A673 (cell line): Measurements from ENCODE around the gene NARF. TPM values are rescaled to one million over a fixed set of nuclear protein-coding genes. Genes with fewer than 3 reads are reported as not detected.
"Not testable (repeated sequence)": the region's sequence is repeated elsewhere in the genome, so short reads cannot be mapped to it uniquely, and the experiment has no call there.

Experiments used
- BruUV-seq: library from RNA; stranded (reverse); fragments of 400-500 nt; replicated peaks from 2 replicates; lab custom pipeline; 2021; lab: Mats Ljungman, UMichigan
- CTCF ChIA-PET: fragments of 300-600 bp; sonication (Branson Sonifier 250); formaldehyde crosslinking; loops from one replicate; lab custom pipeline; 2022; ENCODE audit warnings: antibody characterized with exemption; lab: Charles Lee
- POLR2A ChIA-PET: fragments of 300-600 bp; sonication (Branson Sonifier 250); formaldehyde crosslinking; loops from one replicate; lab custom pipeline; 2022; ENCODE audit warnings: antibody characterized with exemption; ENCODE audit not compliant: low non-redundant PET; lab: Charles Lee
- DNase-seq: peaks from one replicate; pipeline ENCODE4 v3.0.0-alpha.2; 2015; ENCODE audit warnings: low spot score
- H3K27ac ChIP-seq: fragments of 200-600 bp; sonication (generic); 2 replicates; pipeline ENCODE4 v1.5.1; 2016; ENCODE audit warnings: mixed run types, low read depth, mild to moderate bottlenecking, mixed read lengths, antibody characterized with exemption, low read length; ENCODE audit not compliant: poor library complexity, severe bottlenecking
- H3K27me3 ChIP-seq: fragments of 200-600 bp; sonication (generic); replicated peaks from 2 replicates; pipeline ENCODE4 v1.6.1; 2017; ENCODE audit warnings: mixed run types, low read depth, mild to moderate bottlenecking, mixed read lengths, antibody characterized with exemption, low read length; ENCODE audit not compliant: insufficient read depth, poor library complexity
- H3K36me3 ChIP-seq: fragments of 200-600 bp; sonication (generic); 2 replicates; pipeline ENCODE4 v1.6.1; 2016; ENCODE audit warnings: mixed run types, mild to moderate bottlenecking, mixed read lengths, antibody characterized with exemption, low read length; ENCODE audit not compliant: insufficient read depth, poor library complexity, severe bottlenecking
- H3K4me1 ChIP-seq: fragments of 200-600 bp; sonication (generic); 2 replicates; pipeline ENCODE4 v1.6.1; 2017; ENCODE audit warnings: mixed run types, mild to moderate bottlenecking, mixed read lengths, antibody characterized with exemption, low read length; ENCODE audit not compliant: insufficient read depth, poor library complexity, severe bottlenecking
- H3K4me3 ChIP-seq: fragments of 200-600 bp; sonication (generic); 2 replicates; pipeline ENCODE4 v1.5.1; 2016; ENCODE audit warnings: low read depth, mixed run types, mild to moderate bottlenecking, mixed read lengths, low read length; ENCODE audit not compliant: poor library complexity, severe bottlenecking
- H3K9me3 ChIP-seq: fragments of 200-600 bp; sonication (generic); 2 replicates; pipeline ENCODE4 v1.6.1; 2016; ENCODE audit warnings: mixed run types, low read depth, mild to moderate bottlenecking, mixed read lengths, antibody characterized with exemption, low read length; ENCODE audit not compliant: poor library complexity, severe bottlenecking
- EZH2 ChIP-seq: fragments of 200-600 bp; sonication (generic); IDR thresholded peaks from 2 replicates; pipeline ENCODE4 v1.6.1; 2017; ENCODE audit warnings: borderline replicate concordance, low read depth, mild to moderate bottlenecking, mixed read lengths, antibody characterized with exemption, low read length; ENCODE audit not compliant: poor library complexity, severe bottlenecking
- intact Hi-C: fragments of 100-400 bp; cut with micrococcal nuclease; formaldehyde crosslinking; loops from one replicate; pipeline ENCODE4 v1.10.0; 2022; ENCODE audit not compliant: unreplicated experiment
- total RNA-seq: library from RNA; stranded (reverse); gene quantifications from 2 replicates; pipeline ENCODE4 v1.2.3, GENCODE V29; 2021
- TF ChIP-seq, protein P1 (sequence below): fragments of 300-800, 200-600 bp; sonication (generic); conservative IDR thresholded peaks from 2 replicates; pipeline ENCODE4 v1.5.1; 2017; ENCODE audit warnings: low read depth, mild to moderate bottlenecking, antibody characterized with exemption, low read length, moderate library complexity, mixed read lengths

The NARF gene
- total RNA-seq, 1 experiment from 2014 or later = 74.1 TPM

DNA sequence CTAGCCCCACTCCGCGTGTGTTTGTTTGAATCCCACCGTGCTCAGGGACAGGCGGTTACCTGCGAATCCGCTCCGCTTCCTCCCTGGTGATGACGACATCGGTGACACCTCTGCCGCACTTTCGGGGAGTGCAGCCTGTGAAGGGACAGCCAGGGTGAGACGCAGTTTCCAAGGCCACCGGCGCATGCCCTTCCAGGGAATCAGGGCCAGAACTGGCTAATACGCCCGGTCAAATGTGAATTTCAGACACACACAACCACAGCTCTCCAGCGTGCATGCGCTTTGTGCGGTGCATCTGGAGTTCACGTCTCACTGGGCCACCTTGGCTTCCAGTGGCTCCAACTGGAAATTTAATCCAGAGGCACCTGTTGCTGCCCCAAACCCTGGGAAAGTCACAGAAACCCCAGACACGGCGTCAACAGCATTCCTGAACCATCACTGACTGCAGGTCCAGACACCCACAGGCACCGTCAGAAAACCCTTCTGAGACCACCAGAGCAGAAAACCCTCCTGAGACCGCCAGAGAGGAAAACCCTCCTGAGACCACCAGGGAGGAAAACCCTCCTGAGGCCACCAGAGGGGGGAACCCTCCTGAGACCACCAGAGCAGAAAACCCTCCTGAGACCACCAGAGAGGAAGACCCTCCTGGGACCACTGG lies 47.0 kb upstream of the NARF start:
- TF ChIP-seq, protein P1, sequence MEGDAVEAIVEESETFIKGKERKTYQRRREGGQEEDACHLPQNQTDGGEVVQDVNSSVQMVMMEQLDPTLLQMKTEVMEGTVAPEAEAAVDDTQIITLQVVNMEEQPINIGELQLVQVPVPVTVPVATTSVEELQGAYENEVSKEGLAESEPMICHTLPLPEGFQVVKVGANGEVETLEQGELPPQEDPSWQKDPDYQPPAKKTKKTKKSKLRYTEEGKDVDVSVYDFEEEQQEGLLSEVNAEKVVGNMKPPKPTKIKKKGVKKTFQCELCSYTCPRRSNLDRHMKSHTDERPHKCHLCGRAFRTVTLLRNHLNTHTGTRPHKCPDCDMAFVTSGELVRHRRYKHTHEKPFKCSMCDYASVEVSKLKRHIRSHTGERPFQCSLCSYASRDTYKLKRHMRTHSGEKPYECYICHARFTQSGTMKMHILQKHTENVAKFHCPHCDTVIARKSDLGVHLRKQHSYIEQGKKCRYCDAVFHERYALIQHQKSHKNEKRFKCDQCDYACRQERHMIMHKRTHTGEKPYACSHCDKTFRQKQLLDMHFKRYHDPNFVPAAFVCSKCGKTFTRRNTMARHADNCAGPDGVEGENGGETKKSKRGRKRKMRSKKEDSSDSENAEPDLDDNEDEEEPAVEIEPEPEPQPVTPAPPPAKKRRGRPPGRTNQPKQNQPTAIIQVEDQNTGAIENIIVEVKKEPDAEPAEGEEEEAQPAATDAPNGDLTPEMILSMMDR = no peak
- TF ChIP-seq EZH2 = no peak
- ChIA-PET POLR2A (no interaction called here), CTCF (no interaction called here)
- H3K9me3 ChIP-seq = no peaks in the 10 kb centered on the region
- no peaks in the 10 kb centered on the region for H3K4me1 ChIP-seq
- BruUV-seq = no TSS peak
- no peaks in the 10 kb centered on the region for H3K27me3 ChIP-seq
- peaks cover 2% of the 10 kb centered on the region for H3K36me3 ChIP-seq
- H3K4me3 ChIP-seq = no peak overlapping the region
- no peak for DNase-seq
- intact Hi-C loops = loop anchor here (5.0 to 10.0 kb wide), 3 partner anchors 44 to 167 kb away; no protein-coding TSS in a partner anchor
- H3K27ac ChIP-seq = no peak overlapping the region

DNA sequence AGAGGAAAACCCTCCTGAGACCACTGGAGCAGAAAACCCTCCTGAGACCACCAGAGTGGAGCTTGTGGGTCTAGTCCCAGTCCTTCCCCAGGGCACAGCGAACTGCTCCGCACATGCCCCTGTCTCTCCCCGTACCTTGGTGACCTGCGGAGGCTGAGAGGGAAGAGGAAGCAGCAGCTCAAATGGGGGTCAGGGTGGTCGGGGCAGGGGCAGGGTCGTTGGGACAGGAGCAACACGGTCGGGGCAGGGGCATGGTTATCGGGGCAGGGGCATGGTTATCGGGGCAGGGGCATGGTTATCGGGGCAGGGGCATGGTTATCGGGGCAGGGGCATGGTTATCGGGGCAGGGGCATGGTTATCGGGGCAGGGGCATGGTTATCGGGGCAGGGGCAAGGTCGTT lies 46.5 kb upstream of the NARF start:
- intact Hi-C loops = loop anchor here (5.0 to 10.0 kb wide), 3 partner anchors 45 to 167 kb away; no protein-coding TSS in a partner anchor
- CTCF ChIA-PET, BruUV-seq: not testable (repeated sequence)

DNA sequence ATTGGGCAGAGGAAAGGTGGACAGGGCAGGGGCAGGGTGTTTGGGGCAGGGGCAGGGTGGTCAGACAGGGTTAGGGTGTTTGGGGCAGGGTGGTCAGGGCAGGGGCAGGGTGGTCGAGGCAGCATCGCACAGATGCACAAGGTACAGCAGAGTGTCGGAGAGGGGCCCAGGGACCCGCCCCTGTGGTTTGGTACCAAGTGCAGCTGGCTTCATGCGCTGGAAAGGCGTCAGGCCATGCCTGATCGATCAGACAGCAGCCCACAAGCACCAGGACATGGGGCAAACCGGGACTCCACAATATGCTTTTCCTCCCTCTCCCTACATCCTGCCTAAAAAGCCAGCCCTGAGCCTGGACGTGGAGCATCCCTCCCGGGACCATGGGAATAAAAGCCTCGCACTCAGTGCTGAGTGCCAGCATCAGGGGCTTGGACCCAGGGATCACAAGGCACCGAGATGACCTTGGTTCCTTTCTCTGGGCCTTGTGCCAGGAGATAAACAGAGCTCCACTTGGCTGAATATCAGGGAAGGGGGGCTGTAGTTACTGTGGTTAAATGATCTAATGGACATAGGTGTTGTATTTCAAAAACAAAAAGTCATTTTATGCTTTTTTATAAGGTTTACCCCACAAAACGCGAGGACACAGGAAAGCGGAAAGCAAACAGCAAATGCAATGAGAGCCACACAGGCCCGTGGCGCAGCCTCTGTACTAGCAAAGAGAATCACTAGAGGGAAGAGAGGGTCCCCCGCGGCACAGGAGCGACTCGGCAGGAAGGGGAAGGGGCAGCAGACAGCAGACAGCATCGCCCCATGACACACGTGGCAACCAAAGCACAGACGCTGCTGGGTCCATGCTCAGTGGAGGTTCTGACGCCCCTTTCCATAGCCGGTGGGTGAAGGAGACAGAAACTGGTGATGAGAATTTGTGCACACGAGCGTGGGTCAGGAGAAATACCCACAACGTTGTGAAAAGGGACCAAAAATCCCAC lies 45.7 kb upstream of the NARF start:
- Histone ChIP-seq H3K36me3 (peaks cover 2% of the 10 kb centered on the region), H3K4me1 (no peaks in the 10 kb centered on the region), H3K9me3 (no peaks in the 10 kb centered on the region), H3K27ac (no peak overlapping the region), H3K4me3 (no peak overlapping the region), H3K27me3 (no peaks in the 10 kb centered on the region)
- BruUV-seq = no TSS peak
- DNase-seq = no peak
- ChIA-PET CTCF (no interaction called here), POLR2A (interaction anchor here (0.6 kb wide), 1 partner anchor 12 kb away, joined by 4 read pairs; no protein-coding TSS in a partner anchor)
- intact Hi-C loops = loop anchor here (5.0 to 10.0 kb wide), 3 partner anchors 46 to 168 kb away; no protein-coding TSS in a partner anchor
- no peak for TF ChIP-seq EZH2
- TF ChIP-seq, protein P1 = no peak

More for the DNA sequence above, 46.5 kb upstream of the NARF start:
- not testable (repeated sequence) for DNase-seq, H3K4me3 ChIP-seq, H3K27me3 ChIP-seq, H3K9me3 ChIP-seq, H3K27ac ChIP-seq, H3K4me1 ChIP-seq, H3K36me3 ChIP-seq
- POLR2A ChIA-PET = interaction anchor here (0.6 kb wide), 1 partner anchor 11 kb away, joined by 4 read pairs; no protein-coding TSS in a partner anchor
